ENCODE measurements around the gene FAM170B. TPM values are rescaled to one million over a fixed set of nuclear protein-coding genes. Genes with fewer than 3 reads are reported as not detected.

The FAM170B gene
- polyA plus RNA-seq, 1 of the 3 experiments (the other 2 are of a cell fraction), result not detected

GRCh38 chr10:49172061-49172776 is 38.4 kb upstream of the FAM170B start:
- no peak overlapping the region for H3K9ac ChIP-seq
- WGBS (ENCODE audit: low lambda C conversion rate), result 23% methylated on average over 4 of the region's 4 CpGs
- no peak overlapping the region for H3K4me3 ChIP-seq (ENCODE audit: low read depth in 2 of 2, low read length in 1 of 2)
- H2AFZ ChIP-seq (ENCODE audit: low read depth), result no peak overlapping the region
- H3K79me2 ChIP-seq (ENCODE audit: insufficient read depth), result no peaks in the 10 kb centered on the region
- H3K27me3 ChIP-seq (ENCODE audit: insufficient read depth), result no peaks in the 10 kb centered on the region
- no peak overlapping the region for H3K27ac ChIP-seq (ENCODE audit: low read depth in 2 of 2, low read length in 1 of 2)
- H3F3A ChIP-seq (replicated peaks; ENCODE audit: insufficient read depth), result no peaks in the 10 kb centered on the region
- no peaks in the 10 kb centered on the region for H3K36me3 ChIP-seq (replicated peaks in 1 of 2; ENCODE audit: control insufficient read depth in 1 of 2, insufficient read depth in 2 of 2, low read length in 1 of 2)
- no peaks in the 10 kb centered on the region for H3K9me3 ChIP-seq
- ChIA-PET POLR2A (no interaction called here), CTCF (interaction anchor here (1.4 to 3.1 kb wide), 3 partner anchors 31 to 516 kb away, joined by 3 to 9 read pairs (median 5); no protein-coding TSS in a partner anchor)
- no peaks in the 10 kb centered on the region for H4K20me1 ChIP-seq (ENCODE audit: insufficient read depth)
- H3K4me1 ChIP-seq (ENCODE audit: control insufficient read depth in 1 of 2, insufficient read depth in 2 of 2, low read depth in 1 of 2, low read length in 1 of 2), result peaks cover 0 to 10% of the 10 kb centered on the region in 2 experiments; a peak in 1 of 4 replicates
- DNase-seq, result no peak
- no peak overlapping the region for H3K4me2 ChIP-seq
- no peaks in the 10 kb centered on the region for H3K9me2 ChIP-seq
- TF ChIP-seq ZBTB33 (IDR thresholded peaks at IDR 0.05; ENCODE audit: borderline replicate concordance, low read depth) (no peak), MXI1 (IDR thresholded peaks at IDR 0.05; ENCODE audit: low read depth, low read length) (no peak)

DNA sequence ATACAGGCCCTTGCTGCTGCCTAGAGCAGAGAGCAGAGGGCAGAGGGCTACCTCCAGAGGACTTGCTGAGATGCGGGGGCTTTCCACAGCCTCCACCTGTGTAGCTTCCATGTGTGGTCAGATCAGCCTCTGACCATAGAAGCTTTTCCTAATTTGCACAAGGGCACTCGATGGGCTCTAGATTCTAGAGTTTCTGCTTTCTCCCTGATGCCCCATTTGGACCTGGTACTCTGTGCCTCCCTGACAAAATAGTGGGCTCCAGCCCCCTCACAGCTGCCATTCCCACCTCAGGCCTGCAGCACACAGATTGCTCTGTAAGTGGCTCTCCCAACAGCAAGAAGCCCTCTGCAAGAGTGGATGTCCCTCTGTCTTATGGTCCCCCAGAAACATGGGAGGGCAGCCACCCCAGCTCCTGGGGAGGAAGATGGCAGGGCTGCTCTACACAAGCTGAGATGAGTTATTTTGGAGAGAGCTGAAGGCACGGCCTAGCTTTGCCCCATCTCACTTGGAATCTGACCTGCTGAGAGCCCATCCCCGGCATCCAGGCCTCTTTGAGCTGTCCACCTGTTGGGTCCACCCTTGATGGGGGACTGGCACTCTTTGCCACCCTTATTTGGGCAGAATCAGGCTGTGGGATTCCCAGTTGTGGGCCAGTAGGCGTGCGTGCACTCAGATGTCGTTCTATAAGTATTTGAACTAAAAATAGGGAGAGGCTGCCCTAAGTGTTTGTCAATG is 37.7 kb upstream of the FAM170B start:
- no peak for DNase-seq
- no peaks in the 10 kb centered on the region for H3K9me2 ChIP-seq
- POLR2A ChIA-PET, result no interaction called here
- no peaks in the 10 kb centered on the region for H3K36me3 ChIP-seq (replicated peaks in 1 of 2; ENCODE audit: control insufficient read depth in 1 of 2, insufficient read depth in 2 of 2, low read length in 1 of 2)
- H4K20me1 ChIP-seq (ENCODE audit: insufficient read depth), result no peaks in the 10 kb centered on the region
- H2AFZ ChIP-seq (ENCODE audit: low read depth), result no peak overlapping the region
- H3F3A ChIP-seq (replicated peaks; ENCODE audit: insufficient read depth), result no peaks in the 10 kb centered on the region
- no peaks in the 10 kb centered on the region for H3K27me3 ChIP-seq (ENCODE audit: insufficient read depth)
- no peak overlapping the region for H3K27ac ChIP-seq (ENCODE audit: low read depth in 2 of 2, low read length in 1 of 2)
- H3K4me1 ChIP-seq (ENCODE audit: control insufficient read depth in 1 of 2, insufficient read depth in 2 of 2, low read depth in 1 of 2, low read length in 1 of 2), result peaks cover 0 to 13% of the 10 kb centered on the region in 2 experiments; a peak in 1 of 4 replicates
- H3K79me2 ChIP-seq (ENCODE audit: insufficient read depth), result no peaks in the 10 kb centered on the region
- CTCF ChIA-PET, result interaction anchor here (0.8 to 3.1 kb wide), 3 partner anchors 30 to 340 kb away, joined by 3 to 9 read pairs (median 3); no protein-coding TSS in a partner anchor
- no peak overlapping the region for H3K4me3 ChIP-seq (ENCODE audit: low read depth in 2 of 2, low read length in 1 of 2)
- 36% methylated on average over 7 of the region's 7 CpGs for WGBS (ENCODE audit: low lambda C conversion rate)
- H3K4me2 ChIP-seq, result no peak overlapping the region
- TF ChIP-seq GABPA (IDR thresholded peaks at IDR 0.05; ENCODE audit: low read depth), result no peak
- no peak for TF ChIP-seq MAX (IDR thresholded peaks at IDR 0.05; ENCODE audit: low read depth)
- TF ChIP-seq NFIC (IDR thresholded peaks at IDR 0.05; ENCODE audit: borderline replicate concordance), result no peak
- TF ChIP-seq RFX5 (IDR thresholded peaks at IDR 0.05; ENCODE audit: low read length), result no peak
- TF ChIP-seq, protein P1, sequence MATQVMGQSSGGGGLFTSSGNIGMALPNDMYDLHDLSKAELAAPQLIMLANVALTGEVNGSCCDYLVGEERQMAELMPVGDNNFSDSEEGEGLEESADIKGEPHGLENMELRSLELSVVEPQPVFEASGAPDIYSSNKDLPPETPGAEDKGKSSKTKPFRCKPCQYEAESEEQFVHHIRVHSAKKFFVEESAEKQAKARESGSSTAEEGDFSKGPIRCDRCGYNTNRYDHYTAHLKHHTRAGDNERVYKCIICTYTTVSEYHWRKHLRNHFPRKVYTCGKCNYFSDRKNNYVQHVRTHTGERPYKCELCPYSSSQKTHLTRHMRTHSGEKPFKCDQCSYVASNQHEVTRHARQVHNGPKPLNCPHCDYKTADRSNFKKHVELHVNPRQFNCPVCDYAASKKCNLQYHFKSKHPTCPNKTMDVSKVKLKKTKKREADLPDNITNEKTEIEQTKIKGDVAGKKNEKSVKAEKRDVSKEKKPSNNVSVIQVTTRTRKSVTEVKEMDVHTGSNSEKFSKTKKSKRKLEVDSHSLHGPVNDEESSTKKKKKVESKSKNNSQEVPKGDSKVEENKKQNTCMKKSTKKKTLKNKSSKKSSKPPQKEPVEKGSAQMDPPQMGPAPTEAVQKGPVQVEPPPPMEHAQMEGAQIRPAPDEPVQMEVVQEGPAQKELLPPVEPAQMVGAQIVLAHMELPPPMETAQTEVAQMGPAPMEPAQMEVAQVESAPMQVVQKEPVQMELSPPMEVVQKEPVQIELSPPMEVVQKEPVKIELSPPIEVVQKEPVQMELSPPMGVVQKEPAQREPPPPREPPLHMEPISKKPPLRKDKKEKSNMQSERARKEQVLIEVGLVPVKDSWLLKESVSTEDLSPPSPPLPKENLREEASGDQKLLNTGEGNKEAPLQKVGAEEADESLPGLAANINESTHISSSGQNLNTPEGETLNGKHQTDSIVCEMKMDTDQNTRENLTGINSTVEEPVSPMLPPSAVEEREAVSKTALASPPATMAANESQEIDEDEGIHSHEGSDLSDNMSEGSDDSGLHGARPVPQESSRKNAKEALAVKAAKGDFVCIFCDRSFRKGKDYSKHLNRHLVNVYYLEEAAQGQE (IDR thresholded peaks at IDR 0.05; ENCODE audit: low read depth, low read length), result no peak
- no peak for TF ChIP-seq MXI1 (IDR thresholded peaks at IDR 0.05; ENCODE audit: low read depth, low read length)
- TF ChIP-seq, protein P2, sequence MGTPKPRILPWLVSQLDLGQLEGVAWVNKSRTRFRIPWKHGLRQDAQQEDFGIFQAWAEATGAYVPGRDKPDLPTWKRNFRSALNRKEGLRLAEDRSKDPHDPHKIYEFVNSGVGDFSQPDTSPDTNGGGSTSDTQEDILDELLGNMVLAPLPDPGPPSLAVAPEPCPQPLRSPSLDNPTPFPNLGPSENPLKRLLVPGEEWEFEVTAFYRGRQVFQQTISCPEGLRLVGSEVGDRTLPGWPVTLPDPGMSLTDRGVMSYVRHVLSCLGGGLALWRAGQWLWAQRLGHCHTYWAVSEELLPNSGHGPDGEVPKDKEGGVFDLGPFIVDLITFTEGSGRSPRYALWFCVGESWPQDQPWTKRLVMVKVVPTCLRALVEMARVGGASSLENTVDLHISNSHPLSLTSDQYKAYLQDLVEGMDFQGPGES (IDR thresholded peaks at IDR 0.05; ENCODE audit: low read depth, low read length), result no peak
- H3K9ac ChIP-seq, result no peak overlapping the region
- no peaks in the 10 kb centered on the region for H3K9me3 ChIP-seq

Data from SK-N-SH (cell line).